NCI-H146 treated with DMSO at 0.1 percent for 48 hours (cell line): ENCODE results near the gene RAB3A.
A peak's percentile ranks its signal among the peaks of the same experiment; 100 is the strongest.

Experiments
- DNase-seq: peaks from one replicate; lab custom pipeline; 2025; ENCODE audit not compliant: unreplicated experiment; lab: John Stamatoyannopoulos, UW

Gene RAB3A, protein sequence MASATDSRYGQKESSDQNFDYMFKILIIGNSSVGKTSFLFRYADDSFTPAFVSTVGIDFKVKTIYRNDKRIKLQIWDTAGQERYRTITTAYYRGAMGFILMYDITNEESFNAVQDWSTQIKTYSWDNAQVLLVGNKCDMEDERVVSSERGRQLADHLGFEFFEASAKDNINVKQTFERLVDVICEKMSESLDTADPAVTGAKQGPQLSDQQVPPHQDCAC

DNA sequence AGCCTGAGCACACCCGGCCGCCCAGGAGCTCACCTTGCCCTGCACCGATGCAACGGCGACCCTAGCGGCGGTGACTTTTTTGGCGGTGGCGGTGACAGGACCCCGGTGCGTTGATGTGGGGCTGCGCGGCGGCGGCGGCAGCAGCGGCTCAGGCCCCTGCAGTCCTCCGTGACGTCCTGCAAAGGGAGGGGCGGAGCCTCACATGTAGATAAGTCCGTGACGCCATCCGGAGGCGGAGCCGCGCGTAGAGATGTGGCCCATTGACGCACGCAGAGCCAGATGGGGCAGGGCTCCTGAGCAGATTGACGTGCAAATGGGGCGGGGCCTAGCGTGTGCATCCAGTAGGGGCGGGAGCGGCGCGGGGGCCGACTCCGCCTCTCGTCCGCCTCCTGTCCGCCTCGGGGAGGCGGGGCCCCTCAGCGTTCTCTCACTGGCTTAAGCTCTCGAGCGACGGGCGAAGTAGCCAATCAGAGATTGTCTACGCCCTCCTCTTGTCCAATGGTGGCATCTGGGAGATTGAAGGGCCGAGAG is at the start of gene RAB3A:
TSS of gene RAB3A (minus strand) at position 180 of the 531 bp plus-strand sequence. CDS start 1,302 bp downstream, outside the sequence.
- DNase-seq, result peak; percentile 99

DNA sequence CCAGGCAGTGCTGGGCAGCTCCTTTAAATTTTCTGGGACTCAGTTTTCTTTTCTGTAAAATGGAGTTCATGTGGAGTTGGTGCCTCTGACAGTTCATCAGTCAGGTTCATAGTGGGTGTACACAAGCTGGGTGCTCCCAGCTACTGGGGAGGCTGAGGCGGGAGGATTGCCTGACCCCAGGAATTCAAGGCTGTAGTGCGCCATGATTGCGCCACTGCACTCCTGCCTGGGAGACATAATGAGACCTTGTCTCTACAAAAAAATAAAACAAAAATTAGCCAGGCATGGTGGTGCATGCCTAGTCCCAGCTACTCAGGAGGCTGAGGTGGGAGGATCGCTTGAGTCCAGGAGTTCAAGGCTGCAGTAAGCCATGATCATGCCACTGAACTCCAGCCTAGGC is 49.3 kb upstream of the RAB3A start:
- DNase-seq, result no peak

DNA sequence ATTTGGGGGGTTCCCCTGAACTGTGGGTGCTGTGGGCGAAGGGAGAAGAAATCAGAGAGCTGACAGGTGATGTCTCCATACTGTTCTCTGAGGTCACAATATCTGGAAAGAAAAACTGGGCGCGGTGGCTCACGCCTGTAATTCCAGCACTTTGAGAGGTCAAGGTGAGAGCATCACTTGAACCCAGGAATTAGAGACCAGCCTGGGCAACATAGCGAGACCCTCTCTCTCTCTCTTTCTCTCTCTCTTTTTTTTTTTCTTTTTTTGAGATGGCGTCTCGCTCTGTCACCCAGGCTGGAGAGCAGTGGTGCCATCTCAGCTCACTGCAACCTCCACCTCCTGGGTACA is 48.5 kb upstream of the RAB3A start:
- no peak for DNase-seq

DNA sequence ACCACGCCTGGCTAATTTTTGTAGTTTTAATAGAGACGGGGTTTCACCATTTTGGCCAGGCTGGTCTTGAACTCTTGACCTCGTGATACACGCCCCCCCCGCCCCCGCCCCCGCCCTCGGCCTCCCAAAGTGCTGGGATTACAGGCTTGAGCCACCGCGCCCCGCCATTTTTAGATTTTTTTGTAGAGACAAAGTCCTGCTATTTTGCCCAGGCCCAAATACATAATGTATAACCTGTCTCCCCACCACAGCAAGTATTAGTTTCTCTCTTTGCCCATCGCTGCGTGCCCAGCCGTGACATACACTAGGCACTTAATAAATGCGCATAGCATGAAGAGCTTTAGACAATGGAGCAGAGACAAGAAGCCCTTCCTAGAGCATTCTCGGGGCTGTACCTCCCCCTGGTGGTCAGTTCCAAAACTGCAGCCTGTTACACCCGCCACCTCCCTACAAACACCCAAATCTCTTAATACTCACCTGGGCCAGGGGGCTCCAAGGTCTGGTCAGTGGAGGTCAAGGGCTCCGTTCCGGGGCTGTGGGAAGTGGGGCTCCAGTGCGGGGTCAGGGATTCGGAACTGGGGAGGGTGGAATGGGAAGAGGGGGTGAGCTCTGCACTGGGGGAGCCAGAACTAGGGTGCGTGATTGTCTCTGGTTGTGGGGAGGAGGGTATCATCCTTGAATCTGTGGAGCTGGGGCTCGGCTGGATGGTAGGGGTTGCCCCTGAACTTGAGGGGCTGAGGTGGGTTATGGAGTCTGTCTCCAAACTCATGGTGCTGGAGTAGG is 47.9 kb upstream of the RAB3A start:
- DNase-seq, result peak; percentile 63

GRCh38 chr19:18249834-18250233 is 46.0 kb upstream of the RAB3A start:
- no peak for DNase-seq

DNA sequence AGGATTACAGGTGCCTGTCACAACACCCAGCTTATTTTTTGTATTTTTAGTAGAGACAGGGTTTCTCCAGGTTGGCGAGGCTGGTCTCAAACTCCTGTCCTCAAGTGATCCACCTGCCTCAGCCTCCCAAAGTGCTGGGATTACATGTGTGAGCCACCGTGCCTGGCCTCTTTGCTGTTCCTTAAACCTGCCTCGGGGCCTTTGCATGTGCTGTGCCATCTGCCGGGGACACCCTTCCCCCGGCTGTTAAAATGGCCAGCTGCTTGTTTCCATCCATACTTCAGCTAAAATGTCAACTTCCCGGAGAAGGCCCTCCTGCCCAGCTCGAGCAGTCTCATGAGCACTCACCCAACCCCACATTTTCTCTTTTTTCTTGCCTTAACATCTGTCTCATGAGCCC is 41.5 kb upstream of the RAB3A start:
- no peak for DNase-seq

DNA sequence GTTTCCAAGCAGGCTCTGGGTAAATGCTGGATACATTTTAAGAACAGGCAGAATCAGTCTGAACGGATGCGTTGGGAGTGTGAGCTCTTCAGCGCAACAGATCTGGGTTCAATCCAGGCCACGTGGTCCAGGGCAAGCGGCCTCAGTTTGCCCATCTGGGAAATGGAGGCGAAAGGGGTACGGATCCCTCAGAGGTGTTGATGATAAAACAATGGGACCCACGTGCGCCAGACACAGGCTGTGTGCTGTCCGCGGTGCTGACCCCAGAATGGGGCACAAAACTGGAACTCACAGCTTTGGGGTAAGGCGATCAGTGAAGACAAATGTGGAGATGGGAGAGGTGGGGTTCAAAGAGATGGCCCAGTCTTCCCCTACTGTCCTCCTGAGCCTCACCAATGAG is 35.5 kb upstream of the RAB3A start:
- no peak for DNase-seq

GRCh38 chr19:18234194-18234593 is 30.4 kb upstream of the RAB3A start:
- DNase-seq, result no peak

DNA sequence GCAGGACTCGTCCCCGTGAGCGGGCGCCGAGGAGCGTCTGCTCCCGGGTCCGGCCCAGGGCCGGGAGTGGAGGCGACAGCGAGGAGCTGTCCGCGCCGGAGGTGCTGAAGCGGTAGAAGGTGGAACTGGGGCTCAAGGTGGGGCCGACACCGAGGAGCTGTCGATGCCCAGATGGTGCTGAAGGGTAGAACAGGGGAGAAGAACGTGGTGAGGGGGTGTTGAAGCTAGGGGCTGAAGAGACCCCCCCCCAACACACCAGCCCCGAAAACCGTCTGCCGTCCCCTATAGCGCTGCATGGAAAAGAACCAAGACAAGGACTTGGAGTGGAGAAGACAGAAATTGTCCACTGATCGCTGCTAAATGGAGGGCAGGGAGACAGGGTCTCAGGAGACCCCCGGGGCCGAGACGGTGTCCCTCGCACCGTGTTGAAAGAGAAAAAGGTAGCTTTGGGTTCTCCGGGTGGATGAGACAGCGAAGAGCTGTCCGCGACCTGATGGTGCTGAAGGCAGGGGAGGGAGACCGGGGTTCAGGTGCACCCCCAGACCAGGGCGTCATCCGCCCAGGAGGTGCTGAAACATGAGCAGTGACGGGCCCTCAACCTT is 29.5 kb upstream of the RAB3A start:
- DNase-seq, result no peak

DNA sequence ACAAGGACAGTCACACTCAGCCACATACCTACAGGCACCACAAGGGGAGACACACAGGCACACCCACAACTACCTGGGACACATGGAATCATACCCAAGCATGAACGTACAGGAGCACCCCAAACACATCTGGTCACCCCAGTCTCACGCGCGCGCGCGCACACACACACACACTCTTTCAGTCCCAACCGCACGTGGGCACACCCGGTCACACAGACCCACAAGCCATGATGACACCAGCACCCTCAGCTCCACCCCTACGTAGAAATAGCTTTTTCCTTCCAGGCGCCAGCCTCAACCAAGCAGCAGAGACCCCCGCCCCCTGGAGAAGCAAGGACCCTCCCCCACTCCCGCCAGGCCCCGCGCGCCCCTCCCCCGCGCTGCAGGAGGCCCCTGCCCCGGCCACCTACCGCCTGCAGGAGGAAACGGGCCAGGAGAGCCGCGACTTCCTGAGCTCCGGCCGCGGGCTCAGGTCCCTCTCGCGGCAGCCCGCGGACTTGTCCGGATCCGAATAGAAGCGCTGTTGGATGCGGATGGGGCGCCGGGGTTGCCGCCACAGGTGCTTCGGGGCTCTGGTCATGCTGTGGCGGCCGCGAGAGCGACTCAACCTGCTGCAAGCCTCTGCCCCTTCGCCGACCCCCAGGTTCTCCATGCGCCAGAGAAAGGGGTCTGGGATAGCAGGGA is 28.8 kb upstream of the RAB3A start:
- DNase-seq, result no peak

GRCh38 chr19:18231775-18232174 is 27.9 kb upstream of the RAB3A start:
- no peak for DNase-seq

- DNase-seq, result no peak
Measured at GRCh38 chr19:18230941-18231734, 27.3 kb upstream of the RAB3A start.

DNA sequence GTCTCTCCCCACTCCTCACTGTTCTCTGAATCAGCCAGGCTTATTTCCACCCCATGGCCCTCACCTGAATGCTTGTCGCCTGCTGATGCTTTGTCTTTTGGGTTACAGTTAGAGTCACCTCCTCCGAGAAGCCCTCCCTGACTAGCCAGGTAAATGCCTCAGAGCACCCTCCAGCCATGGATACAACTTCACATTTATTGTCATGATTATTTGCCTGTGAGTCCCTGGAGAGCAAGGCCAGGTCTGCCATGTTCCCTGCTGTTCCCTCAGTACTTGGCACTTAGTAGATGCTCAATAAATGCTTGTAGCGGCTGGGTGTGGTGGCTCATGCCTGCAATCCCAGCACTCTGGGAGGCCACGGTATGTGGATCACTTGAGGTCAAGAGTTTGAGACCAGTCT is 26.1 kb upstream of the RAB3A start:
- DNase-seq, result no peak

DNA sequence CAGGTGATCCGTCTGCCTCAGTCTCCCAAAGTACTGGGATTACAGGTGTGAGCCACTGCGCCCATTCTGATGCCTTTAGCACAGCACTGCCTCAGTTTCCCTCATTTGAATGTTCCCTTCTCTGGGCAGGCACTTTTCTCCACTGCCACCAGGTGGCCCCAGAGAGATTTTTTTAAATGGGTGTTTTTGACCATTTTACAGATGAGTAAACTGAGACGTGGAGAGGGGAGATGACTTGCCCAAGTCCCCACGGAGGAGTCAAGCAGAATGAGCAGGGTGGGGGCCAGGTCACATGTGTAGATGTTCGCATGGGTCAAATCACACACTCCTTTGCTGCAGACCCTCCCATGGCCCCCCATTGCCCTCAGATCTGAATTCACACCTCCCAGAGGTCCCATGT is 25.6 kb upstream of the RAB3A start:
- DNase-seq, result no peak

DNA sequence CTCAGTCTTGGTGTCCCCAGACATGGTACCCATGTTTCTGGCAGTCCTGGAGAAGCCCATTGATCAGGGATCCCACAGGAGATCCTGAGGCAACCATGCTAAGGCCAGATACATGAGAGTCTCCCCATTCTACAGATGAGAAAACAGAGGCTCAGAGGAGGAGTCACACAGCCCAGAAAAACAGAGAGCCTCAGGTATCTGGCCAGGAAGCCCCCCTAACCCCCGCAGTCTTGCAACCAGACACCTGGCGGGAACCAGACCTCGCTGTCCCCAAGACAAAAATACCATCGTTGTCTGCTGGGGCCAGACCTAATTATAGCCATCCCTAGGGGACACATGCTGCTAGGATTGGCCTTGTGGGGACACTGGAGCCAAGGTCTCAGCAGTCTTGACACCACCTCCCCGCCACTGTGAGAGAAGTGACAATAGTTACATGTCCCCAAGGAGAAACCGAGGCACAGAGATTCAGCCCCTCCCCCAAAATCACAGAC is 24.0 kb upstream of the RAB3A start:
- no peak for DNase-seq

DNA sequence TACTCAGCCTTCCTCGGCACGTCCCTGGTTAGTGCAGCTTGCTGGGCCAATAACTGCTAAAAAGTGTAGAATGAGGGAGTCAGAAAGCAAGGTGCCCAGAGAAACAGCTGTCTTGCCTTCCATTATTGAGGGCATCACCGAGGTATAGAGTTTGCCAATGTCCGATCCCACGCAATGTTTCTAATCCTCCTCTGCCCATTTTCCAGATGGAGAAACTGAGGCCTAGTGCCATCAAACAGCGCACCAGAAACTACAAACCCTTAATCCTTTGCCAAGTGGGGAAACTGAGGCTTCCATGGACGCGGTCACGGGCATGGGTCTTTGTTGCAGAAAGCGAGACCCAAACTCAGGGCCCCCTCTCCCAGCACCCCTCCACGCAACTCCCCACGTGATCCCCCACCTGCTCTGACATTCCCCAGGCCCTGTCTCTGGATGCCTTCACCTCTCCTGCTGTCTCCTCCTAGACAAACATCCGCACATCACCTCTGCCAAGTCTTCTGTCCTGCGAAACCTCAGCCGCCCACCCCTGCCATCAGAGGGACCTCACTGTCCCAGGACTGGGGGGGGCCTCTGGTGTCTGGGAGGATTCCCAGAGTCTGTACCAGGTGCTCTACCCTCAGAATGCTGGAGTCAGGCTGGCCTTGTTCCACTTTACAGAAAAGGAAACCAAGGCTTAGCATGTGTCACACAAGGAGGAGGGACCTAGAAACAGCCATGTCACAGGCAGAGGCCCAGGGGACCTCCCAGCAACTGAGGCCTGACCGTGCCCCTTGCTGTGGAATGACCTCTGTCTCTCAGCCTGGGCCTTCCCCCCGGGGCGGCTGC is 23.3 kb upstream of the RAB3A start:
- DNase-seq, result no peak

DNA sequence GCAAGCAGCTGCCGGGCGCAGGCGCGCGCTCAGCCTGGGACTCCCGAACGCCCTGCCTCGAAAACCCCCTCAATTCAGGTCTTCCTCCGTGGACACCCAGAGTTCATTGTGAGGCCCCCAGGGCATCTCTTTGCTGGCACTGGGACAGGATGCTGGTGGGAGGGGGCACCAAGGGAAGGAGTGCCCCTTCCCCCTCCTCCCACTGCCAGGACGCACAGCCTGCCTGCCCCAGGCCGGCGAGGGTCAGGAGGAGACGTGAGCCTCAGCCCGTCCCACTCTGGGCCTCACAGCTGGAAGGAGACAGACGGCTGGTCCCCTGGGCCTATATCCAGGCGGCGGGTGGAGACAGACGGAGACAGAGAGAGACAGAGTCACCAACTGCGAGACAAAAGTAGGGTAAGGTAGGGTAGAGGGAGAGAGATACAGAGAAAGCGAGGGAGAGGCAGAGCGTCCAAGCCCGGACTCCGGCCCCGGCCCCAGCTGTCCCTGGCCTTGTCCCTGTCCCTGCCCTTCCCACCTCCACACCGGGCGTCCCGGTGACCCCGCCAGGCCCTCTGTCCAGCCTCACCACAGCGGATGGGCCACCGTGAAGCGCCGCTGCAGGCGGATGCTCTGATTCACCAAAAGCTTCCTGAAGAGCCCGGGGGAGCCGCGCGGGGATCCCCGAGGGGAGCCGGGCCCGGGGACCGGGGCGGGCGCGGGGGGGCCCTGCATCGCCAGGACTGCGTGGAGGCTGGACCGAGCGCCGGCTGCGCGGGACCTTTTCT is 22.0 kb upstream of the RAB3A start, which contains the start of gene PDE4C:
TSS of gene PDE4C (minus strand) at position 737 of the 767 bp plus-strand sequence. CDS start at position 714, 23 bp downstream.
- DNase-seq, result no peak

DNA sequence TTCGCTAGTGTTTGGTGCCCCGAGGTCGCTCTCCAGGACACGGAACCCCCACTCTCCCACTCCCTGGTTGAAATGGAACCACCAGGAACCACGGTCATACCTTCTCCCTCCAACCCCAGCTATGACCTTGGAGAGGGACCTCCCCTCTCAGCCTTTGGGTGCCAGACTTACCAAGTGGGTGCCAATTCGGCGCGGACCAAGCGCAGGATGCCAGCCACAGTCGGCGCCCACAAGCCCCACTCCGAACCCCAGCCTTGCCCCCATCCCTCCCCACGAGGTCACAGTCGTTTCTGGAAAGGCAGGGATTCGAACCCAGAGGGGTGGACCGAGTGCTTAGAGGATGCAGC is 21.5 kb upstream of the RAB3A start:
- DNase-seq, result no peak
